ENCODE data around the gene CAB39. TPM values are rescaled to one million over a fixed set of nuclear protein-coding genes. Genes with fewer than 3 reads are reported as not detected.

CAB39 gene
- total and polyA plus RNA-seq, 2 donors (not counting 1 experiment from before 2014, with no cell fraction given): 21.7 to 75.7 TPM

- POLR2A ChIA-PET: no interaction called here
- CTCF ChIA-PET: interaction anchor here (0.6 to 8.4 kb wide), 12 partner anchors 9 to 914 kb away, joined by 3 to 91 read pairs (median 4); partner anchors contain the start of genes GPR55 and ITM2C
- no peak for ATAC-seq (ENCODE audit: low read depth)
- intact Hi-C loops (cut with micrococcal nuclease): no loop called here
- Histone ChIP-seq H3K9me3 (ENCODE audit: control extremely low read depth in 1 of 3, control insufficient read depth in 2 of 3, insufficient read depth in 1 of 3, low read length in 2 of 3) (peaks cover 0 to 9% (median 0%) of the 10 kb centered on the region in 3 donors), H3K79me2 (ENCODE audit: control insufficient read depth, insufficient read depth, low read length) (no peaks in the 10 kb centered on the region), H3K4me3 (ENCODE audit: control extremely low read depth in 1 of 5, extremely low read depth in 1 of 5, insufficient read depth in 1 of 5, low read depth in 2 of 5, low read length in 4 of 5) (no peak overlapping the region), H2AFZ (ENCODE audit: insufficient read depth, low read depth, low read length, poor library complexity, severe bottlenecking) (no peak overlapping the region), H3K27me3 (replicated peaks in 1 of 4; ENCODE audit: control extremely low read depth in 1 of 4, control insufficient read depth in 3 of 4, insufficient read depth in 4 of 4, low read length in 3 of 4) (peaks cover 0 to 12% (median 2%) of the 10 kb centered on the region in 4 experiments), H3K9ac (ENCODE audit: low read length) (no peak overlapping the region), H3K27ac (ENCODE audit: low read length in 2 of 2) (no peak overlapping the region), H3K4me1 (ENCODE audit: control insufficient read depth in 2 of 2, insufficient read depth in 2 of 2, low read length in 2 of 2) (peaks cover 5 to 7% of the 10 kb centered on the region in 2 donors), H3K36me3 (replicated peaks in 1 of 2; ENCODE audit: control extremely low read depth in 1 of 2, control insufficient read depth in 1 of 2, extremely low read depth in 1 of 2, insufficient read depth in 2 of 2, low read length in 1 of 2) (no peaks in the 10 kb centered on the region), H4K20me1 (ENCODE audit: control insufficient read depth, insufficient read depth, low read length, poor library complexity, severe bottlenecking) (no peaks in the 10 kb centered on the region), H3K4me2 (replicated peaks; ENCODE audit: low read depth, low read length, poor library complexity, severe bottlenecking) (no peak overlapping the region)
- no peak for DNase-seq
- WGBS (ENCODE audit: insufficient coverage): 83% methylated on average over 1 of the region's 4 CpGs
- TF ChIP-seq EZH2 (IDR thresholded peaks at IDR 0.05; ENCODE audit: borderline replicate concordance, insufficient read depth, low read depth, low read length, poor library complexity, severe bottlenecking) (no peak), CTCF (IDR thresholded peaks at IDR 0.05) (no peak)
- Mint-ChIP-seq H3K4me3 (no peak overlapping the region), H3K27me3 (peaks cover 43% of the 10 kb centered on the region), H3K4me1 (peaks cover 6% of the 10 kb centered on the region), H3K27ac (no peak overlapping the region), H3K9me3 (ENCODE audit: insufficient read depth) (no peaks in the 10 kb centered on the region)
Observed at GRCh38 chr2:230852113-230852512, 139.5 kb downstream of the CAB39 start.

GRCh38 chr2:230861552-230862255 is 149.1 kb downstream of the CAB39 start:
- peaks cover 5% of the 10 kb centered on the region for H4K20me1 ChIP-seq (ENCODE audit: control insufficient read depth, insufficient read depth, low read length, poor library complexity, severe bottlenecking)
- H3K9ac ChIP-seq (ENCODE audit: low read length): no peak overlapping the region
- H3K4me1 Mint-ChIP-seq: peaks cover 42% of the 10 kb centered on the region
- no peak for DNase-seq
- H3K27ac Mint-ChIP-seq: no peak overlapping the region
- H3K27me3 Mint-ChIP-seq: peaks cover 18% of the 10 kb centered on the region
- POLR2A ChIA-PET: no interaction called here
- no peak overlapping the region for H3K4me3 Mint-ChIP-seq
- peaks cover 2% of the 10 kb centered on the region for H3K9me3 Mint-ChIP-seq (ENCODE audit: insufficient read depth)
- no peak overlapping the region for H2AFZ ChIP-seq (ENCODE audit: insufficient read depth, low read depth, low read length, poor library complexity, severe bottlenecking)
- H3K27me3 ChIP-seq (replicated peaks in 1 of 4; ENCODE audit: control extremely low read depth in 1 of 4, control insufficient read depth in 3 of 4, insufficient read depth in 4 of 4, low read length in 3 of 4): peaks cover 0 to 7% (median 2%) of the 10 kb centered on the region in 4 experiments
- H3K9me3 ChIP-seq (ENCODE audit: control extremely low read depth in 1 of 3, control insufficient read depth in 2 of 3, insufficient read depth in 1 of 3, low read length in 2 of 3): peaks cover 0 to 16% (median 0%) of the 10 kb centered on the region in 3 donors
- ATAC-seq (ENCODE audit: low read depth): no peak
- CTCF ChIA-PET: interaction anchor here (0.6 to 4.0 kb wide), 8 partner anchors 10 to 1576 kb away, joined by 3 to 21 read pairs (median 3); no protein-coding TSS in a partner anchor
- H3K27ac ChIP-seq (ENCODE audit: low read length in 2 of 2): no peak overlapping the region
- H3K4me3 ChIP-seq (ENCODE audit: control extremely low read depth in 1 of 5, extremely low read depth in 1 of 5, insufficient read depth in 1 of 5, low read depth in 2 of 5, low read length in 4 of 5): no peak overlapping the region
- 65% methylated on average over 12 of the region's 13 CpGs for WGBS (ENCODE audit: insufficient coverage)
- H3K36me3 ChIP-seq (replicated peaks in 1 of 2; ENCODE audit: control extremely low read depth in 1 of 2, control insufficient read depth in 1 of 2, extremely low read depth in 1 of 2, insufficient read depth in 2 of 2, low read length in 1 of 2): no peaks in the 10 kb centered on the region
- H3K4me2 ChIP-seq (replicated peaks; ENCODE audit: low read depth, low read length, poor library complexity, severe bottlenecking): no peak overlapping the region
- H3K79me2 ChIP-seq (ENCODE audit: control insufficient read depth, insufficient read depth, low read length): peaks cover 14% of the 10 kb centered on the region
- TF ChIP-seq EZH2 (IDR thresholded peaks at IDR 0.05; ENCODE audit: borderline replicate concordance, insufficient read depth, low read depth, low read length, poor library complexity, severe bottlenecking) (no peak), CTCF (IDR thresholded peaks at IDR 0.05) (no peak)
- intact Hi-C loops (cut with micrococcal nuclease): no loop called here
- H3K4me1 ChIP-seq (ENCODE audit: control insufficient read depth in 2 of 2, insufficient read depth in 2 of 2, low read length in 2 of 2): peaks cover 25 to 34% of the 10 kb centered on the region in 2 donors

All from B cell (primary cell).